ENCODE measurements around the gene VAT1.

DNA sequence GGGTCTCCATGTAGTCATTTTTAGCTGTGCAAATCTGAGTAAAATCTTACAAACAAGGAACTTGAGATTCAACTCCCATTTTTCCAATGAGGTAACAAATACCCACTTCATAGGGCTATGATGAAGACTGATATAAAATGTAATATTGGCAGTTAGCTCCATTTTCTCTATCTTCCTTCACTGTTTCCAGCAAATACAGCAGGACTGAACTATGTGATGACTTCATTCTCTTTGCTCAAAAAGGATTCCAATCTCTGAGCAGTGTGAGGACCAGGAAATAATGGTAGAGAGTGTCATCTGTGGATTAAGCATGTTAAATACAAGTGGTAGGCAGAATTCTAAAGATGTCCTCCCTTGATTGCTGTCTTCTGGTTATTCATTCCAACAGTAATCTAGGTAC is 21.1 kb upstream of the VAT1 start:
- TF ChIP-seq, protein P1, sequence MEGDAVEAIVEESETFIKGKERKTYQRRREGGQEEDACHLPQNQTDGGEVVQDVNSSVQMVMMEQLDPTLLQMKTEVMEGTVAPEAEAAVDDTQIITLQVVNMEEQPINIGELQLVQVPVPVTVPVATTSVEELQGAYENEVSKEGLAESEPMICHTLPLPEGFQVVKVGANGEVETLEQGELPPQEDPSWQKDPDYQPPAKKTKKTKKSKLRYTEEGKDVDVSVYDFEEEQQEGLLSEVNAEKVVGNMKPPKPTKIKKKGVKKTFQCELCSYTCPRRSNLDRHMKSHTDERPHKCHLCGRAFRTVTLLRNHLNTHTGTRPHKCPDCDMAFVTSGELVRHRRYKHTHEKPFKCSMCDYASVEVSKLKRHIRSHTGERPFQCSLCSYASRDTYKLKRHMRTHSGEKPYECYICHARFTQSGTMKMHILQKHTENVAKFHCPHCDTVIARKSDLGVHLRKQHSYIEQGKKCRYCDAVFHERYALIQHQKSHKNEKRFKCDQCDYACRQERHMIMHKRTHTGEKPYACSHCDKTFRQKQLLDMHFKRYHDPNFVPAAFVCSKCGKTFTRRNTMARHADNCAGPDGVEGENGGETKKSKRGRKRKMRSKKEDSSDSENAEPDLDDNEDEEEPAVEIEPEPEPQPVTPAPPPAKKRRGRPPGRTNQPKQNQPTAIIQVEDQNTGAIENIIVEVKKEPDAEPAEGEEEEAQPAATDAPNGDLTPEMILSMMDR (conservative IDR thresholded peaks at IDR 0.05 in 1 of 2, IDR thresholded peaks at IDR 0.05 in 1 of 2; ENCODE audit: extremely low read depth in 1 of 2, insufficient read depth in 1 of 2, low read depth in 1 of 2, low read length in 2 of 2), result no peak
- no peak for TF ChIP-seq EZH2 (IDR thresholded peaks at IDR 0.05; ENCODE audit: borderline replicate concordance, low read length)
